ENCODE measurements around the gene TMEM266.

DNA sequence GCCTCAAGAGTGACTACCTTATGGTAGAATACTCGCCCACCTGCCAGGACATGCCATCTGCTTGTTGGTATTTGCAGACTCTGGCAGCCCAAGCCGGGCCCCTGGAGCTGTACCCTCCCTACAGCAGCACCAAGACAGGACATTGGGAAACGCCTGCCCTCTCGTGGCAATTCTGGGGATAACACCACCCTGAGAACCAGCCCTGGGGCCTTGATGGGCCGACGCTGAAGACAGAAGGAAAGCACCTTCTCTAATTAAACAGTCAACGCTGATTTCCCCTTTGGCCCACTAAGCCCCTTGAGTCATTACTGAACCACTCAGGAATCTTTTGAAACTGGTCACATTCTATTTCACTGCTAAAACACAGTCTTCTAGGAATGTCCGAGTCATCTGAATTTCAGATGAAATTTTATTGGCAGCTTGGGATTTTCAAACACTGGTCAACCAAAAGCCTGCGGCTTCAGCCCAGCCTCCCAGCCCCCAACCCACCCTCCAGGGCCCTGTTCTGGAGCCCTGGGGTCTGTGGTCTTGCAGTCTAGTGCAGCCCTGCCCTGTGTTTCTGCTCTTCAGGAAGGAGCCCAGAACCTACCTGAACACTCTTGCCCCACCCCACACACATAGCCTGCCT is 91.3 kb downstream of the TMEM266 start:
- TF ChIP-seq ZNF8 (CRISPR knock-in tag; IDR thresholded peaks at IDR 0.05) (no peak), TCF4 (CRISPR knock-in tag; IDR thresholded peaks at IDR 0.05; ENCODE audit: borderline replicate concordance) (no peak)
